Measurements from ENCODE around the gene CABP2. TPM values are rescaled to one million over a fixed set of nuclear protein-coding genes. Genes with fewer than 3 reads are reported as not detected.

Gene CABP2
- total and polyA plus RNA-seq, 10 of the 15 experiments (the other 5 are each of a cell fraction or from before 2014, with no cell fraction given), result not detected

DNA sequence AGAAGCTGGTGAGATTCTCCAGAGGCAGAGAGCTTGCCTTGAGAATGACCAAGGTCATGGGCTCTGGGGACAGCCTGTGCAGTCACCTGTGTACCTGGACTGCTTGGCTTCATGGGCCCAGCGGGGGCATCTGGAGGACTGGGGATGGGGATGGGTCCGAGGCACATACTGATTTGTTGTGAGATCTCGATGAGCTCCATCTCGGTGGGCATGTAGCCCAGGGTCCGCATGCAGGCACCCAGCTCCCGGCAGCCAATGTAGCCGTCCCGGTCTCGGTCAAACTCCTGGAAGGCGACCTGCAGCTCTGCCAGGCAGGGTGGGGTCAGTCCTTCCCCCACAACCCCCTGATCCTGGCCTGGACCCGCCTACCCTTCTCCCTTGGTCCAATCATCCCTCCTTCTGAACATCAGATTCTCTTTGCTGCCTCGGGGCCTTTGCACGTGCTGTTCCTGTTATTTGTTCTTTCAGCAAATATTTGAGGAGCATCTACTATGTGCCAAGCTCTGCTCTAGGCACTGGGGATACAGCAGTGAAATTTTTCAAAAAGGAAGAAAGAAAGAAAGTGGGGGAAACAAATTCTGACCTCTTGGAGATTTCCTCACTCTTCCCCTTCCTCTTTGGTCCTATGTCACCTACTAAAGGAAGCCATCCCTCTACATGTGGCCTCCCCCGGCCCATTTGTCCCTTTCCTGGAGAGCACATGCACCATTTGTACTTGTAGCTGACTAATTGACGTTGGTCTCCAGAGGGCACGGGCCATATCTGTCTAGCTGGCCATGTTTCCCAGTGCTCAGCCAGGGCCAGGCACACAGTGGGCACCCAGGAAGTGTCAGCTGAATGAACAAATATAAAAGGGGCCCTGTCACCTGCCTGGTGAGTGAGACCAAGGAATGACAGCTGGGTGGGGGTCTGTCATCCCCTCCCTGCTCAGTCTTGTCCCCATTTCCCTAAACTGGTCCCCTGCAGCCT, 2.1 kb downstream of the CABP2 start:
- H3K4me2 ChIP-seq (ENCODE audit: control insufficient read depth, insufficient read depth), result no peak overlapping the region
- ChIA-PET SMC1A (ENCODE audit: uncharacterized antibody, unreplicated experiment) (no interaction called here), POLR2A (no interaction called here), CTCF (no interaction called here), RAD21 (ENCODE audit: unreplicated experiment) (no interaction called here)
- intact Hi-C loops (cut with micrococcal nuclease; ENCODE audit: unreplicated experiment) (no loop called here), in situ Hi-C loops (cut with MboI) (no loop called here)
- no peaks in the 10 kb centered on the region; a peak in 1 of 4 replicates for H3K27me3 ChIP-seq (replicated peaks in 1 of 2; ENCODE audit: control insufficient read depth in 2 of 2, insufficient read depth in 2 of 2, low read length in 1 of 2)
- H3K4me3 ChIP-seq, result no peak overlapping the region
- no peak overlapping the region for H2AFZ ChIP-seq (ENCODE audit: control insufficient read depth, low read depth, low read length)
- no peaks in the 10 kb centered on the region for H3K4me1 ChIP-seq (ENCODE audit: control insufficient read depth, insufficient read depth, low read length)
- no peak for DNase-seq (ENCODE audit: low read depth, low spot score)
- WGBS (ENCODE audit: insufficient coverage, insufficient replicate concordance, low lambda C conversion rate, missing lambda C conversion rate), result 64% methylated on average over 16 of the region's 16 CpGs
- H3K27ac ChIP-seq (ENCODE audit: control insufficient read depth, insufficient read depth), result no peak overlapping the region
- no TSS peak for BruUV-seq (replicated peaks)
- ATAC-seq, result no peak
- FAIRE-seq, result no peak
- no peak overlapping the region for H3K9ac ChIP-seq (ENCODE audit: control insufficient read depth, insufficient read depth, low read length)
- no peaks in the 10 kb centered on the region for H3K79me2 ChIP-seq (ENCODE audit: control insufficient read depth, insufficient read depth, low read length)
- no peaks in the 10 kb centered on the region for H3K36me3 ChIP-seq (ENCODE audit: control insufficient read depth in 2 of 2, insufficient read depth in 2 of 2, low read length in 1 of 2)
- no peaks in the 10 kb centered on the region for H3K9me3 ChIP-seq (replicated peaks; ENCODE audit: control insufficient read depth, insufficient read depth, low read length)
- H4K20me1 ChIP-seq (ENCODE audit: control insufficient read depth, insufficient read depth), result no peaks in the 10 kb centered on the region
- TF ChIP-seq POU2F2 (IDR thresholded peaks at IDR 0.05; ENCODE audit: borderline replicate concordance, low read depth, low read length) (no peak), BRCA1 (IDR thresholded peaks at IDR 0.05; ENCODE audit: low read depth, low read length) (no peak), EGR1 (IDR thresholded peaks at IDR 0.05; ENCODE audit: borderline replicate concordance in 1 of 2, low read depth in 2 of 2, low read length in 2 of 2) (no peak), CBX5 (IDR thresholded peaks at IDR 0.05; ENCODE audit: low read depth) (no peak), SUZ12 (IDR thresholded peaks at IDR 0.05; ENCODE audit: unreplicated experiment) (no peak), RBBP5 (conservative IDR thresholded peaks at IDR 0.05) (no peak), POLR2A (IDR thresholded peaks at IDR 0.05; ENCODE audit: low read depth, low read length) (no peak), GATAD2B (conservative IDR thresholded peaks at IDR 0.05; ENCODE audit: low read depth) (no peak)
- TF ChIP-seq, protein P1, sequence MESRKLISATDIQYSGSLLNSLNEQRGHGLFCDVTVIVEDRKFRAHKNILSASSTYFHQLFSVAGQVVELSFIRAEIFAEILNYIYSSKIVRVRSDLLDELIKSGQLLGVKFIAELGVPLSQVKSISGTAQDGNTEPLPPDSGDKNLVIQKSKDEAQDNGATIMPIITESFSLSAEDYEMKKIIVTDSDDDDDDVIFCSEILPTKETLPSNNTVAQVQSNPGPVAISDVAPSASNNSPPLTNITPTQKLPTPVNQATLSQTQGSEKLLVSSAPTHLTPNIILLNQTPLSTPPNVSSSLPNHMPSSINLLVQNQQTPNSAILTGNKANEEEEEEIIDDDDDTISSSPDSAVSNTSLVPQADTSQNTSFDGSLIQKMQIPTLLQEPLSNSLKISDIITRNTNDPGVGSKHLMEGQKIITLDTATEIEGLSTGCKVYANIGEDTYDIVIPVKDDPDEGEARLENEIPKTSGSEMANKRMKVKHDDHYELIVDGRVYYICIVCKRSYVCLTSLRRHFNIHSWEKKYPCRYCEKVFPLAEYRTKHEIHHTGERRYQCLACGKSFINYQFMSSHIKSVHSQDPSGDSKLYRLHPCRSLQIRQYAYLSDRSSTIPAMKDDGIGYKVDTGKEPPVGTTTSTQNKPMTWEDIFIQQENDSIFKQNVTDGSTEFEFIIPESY (IDR thresholded peaks at IDR 0.05), result no peak
- TF ChIP-seq, protein P2, sequence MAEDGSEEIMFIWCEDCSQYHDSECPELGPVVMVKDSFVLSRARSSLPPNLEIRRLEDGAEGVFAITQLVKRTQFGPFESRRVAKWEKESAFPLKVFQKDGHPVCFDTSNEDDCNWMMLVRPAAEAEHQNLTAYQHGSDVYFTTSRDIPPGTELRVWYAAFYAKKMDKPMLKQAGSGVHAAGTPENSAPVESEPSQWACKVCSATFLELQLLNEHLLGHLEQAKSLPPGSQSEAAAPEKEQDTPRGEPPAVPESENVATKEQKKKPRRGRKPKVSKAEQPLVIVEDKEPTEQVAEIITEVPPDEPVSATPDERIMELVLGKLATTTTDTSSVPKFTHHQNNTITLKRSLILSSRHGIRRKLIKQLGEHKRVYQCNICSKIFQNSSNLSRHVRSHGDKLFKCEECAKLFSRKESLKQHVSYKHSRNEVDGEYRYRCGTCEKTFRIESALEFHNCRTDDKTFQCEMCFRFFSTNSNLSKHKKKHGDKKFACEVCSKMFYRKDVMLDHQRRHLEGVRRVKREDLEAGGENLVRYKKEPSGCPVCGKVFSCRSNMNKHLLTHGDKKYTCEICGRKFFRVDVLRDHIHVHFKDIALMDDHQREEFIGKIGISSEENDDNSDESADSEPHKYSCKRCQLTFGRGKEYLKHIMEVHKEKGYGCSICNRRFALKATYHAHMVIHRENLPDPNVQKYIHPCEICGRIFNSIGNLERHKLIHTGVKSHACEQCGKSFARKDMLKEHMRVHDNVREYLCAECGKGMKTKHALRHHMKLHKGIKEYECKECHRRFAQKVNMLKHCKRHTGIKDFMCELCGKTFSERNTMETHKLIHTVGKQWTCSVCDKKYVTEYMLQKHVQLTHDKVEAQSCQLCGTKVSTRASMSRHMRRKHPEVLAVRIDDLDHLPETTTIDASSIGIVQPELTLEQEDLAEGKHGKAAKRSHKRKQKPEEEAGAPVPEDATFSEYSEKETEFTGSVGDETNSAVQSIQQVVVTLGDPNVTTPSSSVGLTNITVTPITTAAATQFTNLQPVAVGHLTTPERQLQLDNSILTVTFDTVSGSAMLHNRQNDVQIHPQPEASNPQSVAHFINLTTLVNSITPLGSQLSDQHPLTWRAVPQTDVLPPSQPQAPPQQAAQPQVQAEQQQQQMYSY (CRISPR knock-in tag; IDR thresholded peaks at IDR 0.05), result no peak
- TF ChIP-seq, protein P3, sequence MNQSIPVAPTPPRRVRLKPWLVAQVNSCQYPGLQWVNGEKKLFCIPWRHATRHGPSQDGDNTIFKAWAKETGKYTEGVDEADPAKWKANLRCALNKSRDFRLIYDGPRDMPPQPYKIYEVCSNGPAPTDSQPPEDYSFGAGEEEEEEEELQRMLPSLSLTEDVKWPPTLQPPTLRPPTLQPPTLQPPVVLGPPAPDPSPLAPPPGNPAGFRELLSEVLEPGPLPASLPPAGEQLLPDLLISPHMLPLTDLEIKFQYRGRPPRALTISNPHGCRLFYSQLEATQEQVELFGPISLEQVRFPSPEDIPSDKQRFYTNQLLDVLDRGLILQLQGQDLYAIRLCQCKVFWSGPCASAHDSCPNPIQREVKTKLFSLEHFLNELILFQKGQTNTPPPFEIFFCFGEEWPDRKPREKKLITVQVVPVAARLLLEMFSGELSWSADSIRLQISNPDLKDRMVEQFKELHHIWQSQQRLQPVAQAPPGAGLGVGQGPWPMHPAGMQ (IDR thresholded peaks at IDR 0.05; ENCODE audit: borderline replicate concordance), result no peak
- TF ChIP-seq, protein P4, sequence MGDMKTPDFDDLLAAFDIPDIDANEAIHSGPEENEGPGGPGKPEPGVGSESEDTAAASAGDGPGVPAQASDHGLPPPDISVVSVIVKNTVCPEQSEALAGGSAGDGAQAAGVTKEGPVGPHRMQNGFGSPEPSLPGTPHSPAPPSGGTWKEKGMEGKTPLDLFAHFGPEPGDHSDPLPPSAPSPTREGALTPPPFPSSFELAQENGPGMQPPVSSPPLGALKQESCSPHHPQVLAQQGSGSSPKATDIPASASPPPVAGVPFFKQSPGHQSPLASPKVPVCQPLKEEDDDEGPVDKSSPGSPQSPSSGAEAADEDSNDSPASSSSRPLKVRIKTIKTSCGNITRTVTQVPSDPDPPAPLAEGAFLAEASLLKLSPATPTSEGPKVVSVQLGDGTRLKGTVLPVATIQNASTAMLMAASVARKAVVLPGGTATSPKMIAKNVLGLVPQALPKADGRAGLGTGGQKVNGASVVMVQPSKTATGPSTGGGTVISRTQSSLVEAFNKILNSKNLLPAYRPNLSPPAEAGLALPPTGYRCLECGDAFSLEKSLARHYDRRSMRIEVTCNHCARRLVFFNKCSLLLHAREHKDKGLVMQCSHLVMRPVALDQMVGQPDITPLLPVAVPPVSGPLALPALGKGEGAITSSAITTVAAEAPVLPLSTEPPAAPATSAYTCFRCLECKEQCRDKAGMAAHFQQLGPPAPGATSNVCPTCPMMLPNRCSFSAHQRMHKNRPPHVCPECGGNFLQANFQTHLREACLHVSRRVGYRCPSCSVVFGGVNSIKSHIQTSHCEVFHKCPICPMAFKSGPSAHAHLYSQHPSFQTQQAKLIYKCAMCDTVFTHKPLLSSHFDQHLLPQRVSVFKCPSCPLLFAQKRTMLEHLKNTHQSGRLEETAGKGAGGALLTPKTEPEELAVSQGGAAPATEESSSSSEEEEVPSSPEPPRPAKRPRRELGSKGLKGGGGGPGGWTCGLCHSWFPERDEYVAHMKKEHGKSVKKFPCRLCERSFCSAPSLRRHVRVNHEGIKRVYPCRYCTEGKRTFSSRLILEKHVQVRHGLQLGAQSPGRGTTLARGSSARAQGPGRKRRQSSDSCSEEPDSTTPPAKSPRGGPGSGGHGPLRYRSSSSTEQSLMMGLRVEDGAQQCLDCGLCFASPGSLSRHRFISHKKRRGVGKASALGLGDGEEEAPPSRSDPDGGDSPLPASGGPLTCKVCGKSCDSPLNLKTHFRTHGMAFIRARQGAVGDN (IDR thresholded peaks at IDR 0.05), result no peak
